Measurements from ENCODE around the gene CTSE.
A peak's percentile ranks its signal among the peaks of the same experiment; 100 is the strongest.

GRCh38 chr1:206012086-206012859 lies 11.4 kb downstream of the CTSE start:
- TF ChIP-seq, protein P1, sequence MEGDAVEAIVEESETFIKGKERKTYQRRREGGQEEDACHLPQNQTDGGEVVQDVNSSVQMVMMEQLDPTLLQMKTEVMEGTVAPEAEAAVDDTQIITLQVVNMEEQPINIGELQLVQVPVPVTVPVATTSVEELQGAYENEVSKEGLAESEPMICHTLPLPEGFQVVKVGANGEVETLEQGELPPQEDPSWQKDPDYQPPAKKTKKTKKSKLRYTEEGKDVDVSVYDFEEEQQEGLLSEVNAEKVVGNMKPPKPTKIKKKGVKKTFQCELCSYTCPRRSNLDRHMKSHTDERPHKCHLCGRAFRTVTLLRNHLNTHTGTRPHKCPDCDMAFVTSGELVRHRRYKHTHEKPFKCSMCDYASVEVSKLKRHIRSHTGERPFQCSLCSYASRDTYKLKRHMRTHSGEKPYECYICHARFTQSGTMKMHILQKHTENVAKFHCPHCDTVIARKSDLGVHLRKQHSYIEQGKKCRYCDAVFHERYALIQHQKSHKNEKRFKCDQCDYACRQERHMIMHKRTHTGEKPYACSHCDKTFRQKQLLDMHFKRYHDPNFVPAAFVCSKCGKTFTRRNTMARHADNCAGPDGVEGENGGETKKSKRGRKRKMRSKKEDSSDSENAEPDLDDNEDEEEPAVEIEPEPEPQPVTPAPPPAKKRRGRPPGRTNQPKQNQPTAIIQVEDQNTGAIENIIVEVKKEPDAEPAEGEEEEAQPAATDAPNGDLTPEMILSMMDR (IDR thresholded peaks at IDR 0.05), result peak in 1 of 5 experiments; percentile 45
- TF ChIP-seq POLR2AphosphoS5 (IDR thresholded peaks at IDR 0.05) (no peak), POLR2A (IDR thresholded peaks at IDR 0.05) (no peak)
